Tibial artery (tissue), 4 donors: ENCODE results near the gene IFNL3.
"Not testable (repeated sequence)": the region's sequence is repeated elsewhere in the genome, so short reads cannot be mapped to it uniquely, and the experiment has no call there.

Source experiments
- DNase-seq, 2 donors: peaks; one replicate each; pipeline ENCODE4 v3.0.0-alpha.2; 2019
- H3K27ac ChIP-seq, 2 donors: fragments of 200-600 bp; sonication (generic) in 1 of 2; 1 replicate in 1 of 2; 2 replicates in 1 of 2; pipeline ENCODE4 v1.5.1; 2018 to 2019; ENCODE audit warnings: mild to moderate bottlenecking in 1 of 2
- H3K27me3 ChIP-seq, 2 donors: fragments of 200-600 bp; sonication (generic) in 1 of 2; one replicate each; pipeline versions ENCODE4 v1.5.1 to v1.6.0; 2016 to 2019
- H3K36me3 ChIP-seq, 3 donors: fragments of 200-600 bp; sonication (generic) in 2 of 3; one replicate each; pipeline ENCODE4 v1.5.1; 2016 to 2019; ENCODE audit warnings: mild to moderate bottlenecking in 2 of 3
- H3K4me1 ChIP-seq, 4 donors: fragments of 200-600 bp; sonication (generic) in 2 of 4; 1 replicate in 3 of 4; 2 replicates in 1 of 4; pipeline ENCODE4 v1.5.1; 2016 to 2019
- H3K4me3 ChIP-seq, 2 donors: fragments of 200-600 bp; sonication (generic) in 1 of 2; 1 replicate in 1 of 2; 2 replicates in 1 of 2; pipeline ENCODE4 v1.5.1; 2018 to 2019; ENCODE audit warnings: mild to moderate bottlenecking in 2 of 2
- H3K9me3 ChIP-seq, 3 donors: fragments of 200-600 bp; sonication (generic) in 1 of 3; one replicate each; pipeline ENCODE4 v1.5.1; 2016 to 2019
- intact Hi-C: fragments of 100-400 bp; cut with DNase I; formaldehyde crosslinking; loops from one replicate; pipeline ENCODE4 v1.15.0; 2023; ENCODE audit warnings: low total_unique reads
- TF ChIP-seq, protein P1 (sequence below), 2 experiments: fragments of 200-600 bp in 1 of 2; fragments of 450-650 bp in 1 of 2; IDR thresholded peaks; one replicate each; pipeline ENCODE4 v1.5.1; 2017 to 2019; ENCODE audit warnings: antibody characterized with exemption in 2 of 2, mild to moderate bottlenecking in 1 of 2, moderate library complexity in 1 of 2

The IFNL3 gene

DNA sequence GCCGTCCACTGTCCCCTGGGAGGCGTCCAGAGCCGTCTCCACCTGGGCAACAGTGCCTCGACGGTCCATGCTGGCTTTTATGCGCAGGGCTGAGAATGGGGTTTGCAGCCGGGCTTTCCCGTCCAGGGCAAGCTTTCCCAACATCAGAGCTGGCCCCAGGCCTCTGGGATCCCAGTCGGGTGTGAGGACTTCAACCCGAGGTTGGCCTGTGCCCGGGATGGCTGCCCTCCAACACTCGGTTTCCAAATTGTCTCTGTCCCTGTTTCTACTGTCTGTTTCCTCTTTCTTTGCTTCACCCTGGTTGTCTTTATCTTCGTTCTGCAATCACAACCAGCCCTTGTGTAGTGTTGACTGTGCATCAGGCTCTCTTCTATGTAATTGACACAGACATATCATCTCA lies 4.0 kb upstream of the IFNL3 start, which contains the start of gene IFNL4:
TSS of gene IFNL4 (minus strand) at position 51 of the 400 bp plus-strand sequence.
- Histone ChIP-seq H3K36me3 (no peaks in the 10 kb centered on the region), H3K27me3 (peaks cover 0 to 56% of the 10 kb centered on the region in 2 donors), H3K4me1 (peaks cover 0 to 13% (median 5%) of the 10 kb centered on the region in 4 donors), H3K9me3 (no peaks in the 10 kb centered on the region), H3K4me3 (no peak within 1 kb of the TSS), H3K27ac (no peak within 1 kb of the TSS)
- no peak for DNase-seq
- intact Hi-C loops, result no loop called here
- TF ChIP-seq, protein P1, sequence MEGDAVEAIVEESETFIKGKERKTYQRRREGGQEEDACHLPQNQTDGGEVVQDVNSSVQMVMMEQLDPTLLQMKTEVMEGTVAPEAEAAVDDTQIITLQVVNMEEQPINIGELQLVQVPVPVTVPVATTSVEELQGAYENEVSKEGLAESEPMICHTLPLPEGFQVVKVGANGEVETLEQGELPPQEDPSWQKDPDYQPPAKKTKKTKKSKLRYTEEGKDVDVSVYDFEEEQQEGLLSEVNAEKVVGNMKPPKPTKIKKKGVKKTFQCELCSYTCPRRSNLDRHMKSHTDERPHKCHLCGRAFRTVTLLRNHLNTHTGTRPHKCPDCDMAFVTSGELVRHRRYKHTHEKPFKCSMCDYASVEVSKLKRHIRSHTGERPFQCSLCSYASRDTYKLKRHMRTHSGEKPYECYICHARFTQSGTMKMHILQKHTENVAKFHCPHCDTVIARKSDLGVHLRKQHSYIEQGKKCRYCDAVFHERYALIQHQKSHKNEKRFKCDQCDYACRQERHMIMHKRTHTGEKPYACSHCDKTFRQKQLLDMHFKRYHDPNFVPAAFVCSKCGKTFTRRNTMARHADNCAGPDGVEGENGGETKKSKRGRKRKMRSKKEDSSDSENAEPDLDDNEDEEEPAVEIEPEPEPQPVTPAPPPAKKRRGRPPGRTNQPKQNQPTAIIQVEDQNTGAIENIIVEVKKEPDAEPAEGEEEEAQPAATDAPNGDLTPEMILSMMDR (IDR thresholded peaks at IDR 0.05), result no peak

DNA sequence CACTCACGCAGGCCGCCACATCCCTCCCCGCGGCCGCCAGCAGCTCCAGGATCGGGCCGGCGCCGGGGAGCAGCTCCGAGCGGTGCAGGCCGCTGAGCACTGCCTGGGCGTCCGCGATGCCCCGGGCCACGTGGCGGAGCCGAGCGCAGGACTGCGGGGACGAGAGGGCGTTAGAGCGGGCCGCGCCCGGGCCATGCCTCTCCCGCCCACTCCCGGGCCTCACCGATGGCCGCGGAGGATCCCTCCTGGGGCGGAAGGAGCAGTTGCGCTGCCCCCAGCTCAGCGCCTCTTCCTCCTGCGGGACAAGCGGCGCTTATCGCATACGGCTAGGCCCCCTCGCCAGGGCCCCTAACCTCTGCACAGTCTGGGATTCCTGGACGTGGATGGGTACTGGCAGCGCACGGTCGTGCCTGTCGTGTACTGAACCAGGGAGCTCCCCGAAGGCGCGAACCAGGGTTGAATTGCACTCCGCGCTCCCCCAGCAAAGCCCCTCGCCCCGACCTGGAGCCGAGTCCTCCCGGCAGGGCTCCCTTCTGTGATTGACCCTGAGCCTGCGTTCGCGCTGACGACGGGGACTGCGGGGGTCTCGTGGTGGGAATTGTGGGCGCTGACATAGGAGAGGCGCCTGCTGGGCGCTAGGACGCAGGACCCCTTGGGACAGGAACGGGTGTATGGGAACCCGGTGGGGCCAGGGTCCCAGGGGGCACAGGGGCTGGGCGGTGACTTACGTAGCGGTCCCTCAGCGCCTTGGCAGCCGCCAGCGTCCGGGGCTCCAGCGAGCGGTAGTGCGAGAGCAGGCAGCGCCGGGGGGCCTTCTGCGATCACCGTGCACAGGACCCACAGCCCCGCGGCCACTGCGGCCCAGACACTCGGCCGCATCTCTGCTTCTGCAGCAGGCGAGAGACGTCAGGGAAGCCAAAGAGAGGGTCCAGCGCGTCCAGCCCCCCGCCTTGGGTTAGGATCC lies 3.2 kb upstream of the IFNL3 start:
- Histone ChIP-seq H3K27me3 (peaks cover 0 to 60% of the 10 kb centered on the region in 2 donors), H3K36me3 (no peaks in the 10 kb centered on the region), H3K27ac (no peak overlapping the region), H3K4me3 (no peak overlapping the region), H3K9me3 (no peaks in the 10 kb centered on the region), H3K4me1 (peaks cover 0 to 13% (median 5%) of the 10 kb centered on the region in 4 donors)
- no peak for DNase-seq
- intact Hi-C loops, result no loop called here
- TF ChIP-seq, protein P1 (IDR thresholded peaks at IDR 0.05), result no peak

DNA sequence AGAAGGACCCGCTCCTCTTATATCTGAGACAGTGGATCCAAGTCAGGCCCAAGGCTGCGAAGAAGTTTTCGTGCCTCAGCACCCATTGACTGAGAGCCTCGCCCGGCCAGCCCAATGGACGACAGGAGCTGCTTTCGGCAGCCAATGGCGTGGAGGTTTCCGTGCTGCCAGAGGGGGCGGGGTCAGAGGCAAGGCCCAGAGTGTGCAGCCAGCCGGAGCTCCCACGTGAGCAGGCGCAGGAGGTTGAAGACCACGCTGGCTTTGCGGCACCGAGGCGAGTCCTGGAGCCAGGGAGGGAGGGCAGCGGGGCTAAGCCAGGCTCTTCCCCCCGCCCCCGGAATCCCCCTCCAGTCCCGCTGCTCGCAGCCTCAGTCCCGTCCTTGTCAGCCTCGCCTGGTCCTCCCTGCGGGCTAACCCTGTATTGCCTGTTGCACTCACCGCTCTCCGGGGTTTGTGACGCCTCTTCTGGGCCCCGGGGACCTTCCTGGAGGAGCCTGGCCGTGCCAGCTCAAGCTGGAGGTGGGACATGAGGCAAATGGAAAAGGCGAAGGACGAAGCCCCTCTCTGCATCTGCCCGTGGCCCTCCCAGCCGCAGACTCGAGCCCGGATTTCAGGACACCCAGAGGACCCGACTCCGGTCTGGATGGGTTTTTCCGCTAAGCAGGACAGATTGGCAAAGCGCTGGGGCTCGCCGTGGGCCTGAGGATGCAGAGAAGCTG lies 2.3 kb upstream of the IFNL3 start:
- peaks cover 0 to 13% (median 5%) of the 10 kb centered on the region in 4 donors for H3K4me1 ChIP-seq
- intact Hi-C loops, result no loop called here
- H3K9me3 ChIP-seq, result no peaks in the 10 kb centered on the region
- no peak overlapping the region for H3K27ac ChIP-seq
- H3K27me3 ChIP-seq, result peaks cover 0 to 60% of the 10 kb centered on the region in 2 donors
- no peak overlapping the region for H3K4me3 ChIP-seq
- DNase-seq, result no peak
- TF ChIP-seq, protein P1 (IDR thresholded peaks at IDR 0.05), result no peak
- H3K36me3 ChIP-seq, result no peaks in the 10 kb centered on the region

DNA sequence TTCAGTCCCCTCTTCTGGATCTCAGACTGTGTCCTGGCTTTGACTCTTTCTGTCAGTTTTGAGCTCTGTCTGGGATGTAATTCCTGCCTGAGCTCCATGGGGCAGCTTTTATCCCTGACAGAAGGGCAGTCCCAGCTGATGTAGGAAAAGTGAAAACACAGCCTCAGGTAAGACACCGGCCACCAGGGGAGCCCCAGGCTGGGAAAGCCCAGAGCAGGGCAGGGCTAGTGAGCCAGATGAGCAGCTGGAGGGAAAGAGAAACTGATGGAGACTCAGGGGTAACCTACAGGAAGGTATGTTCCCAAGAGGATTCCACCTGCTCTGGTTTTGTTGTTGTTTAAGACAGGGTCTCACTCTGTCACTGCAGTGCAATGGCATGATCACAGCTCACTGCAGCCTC lies 360 bp upstream of the IFNL3 start:
- Histone ChIP-seq H3K27me3 (peaks cover 0 to 55% of the 10 kb centered on the region in 2 donors), H3K4me1 (peaks cover 0 to 13% (median 5%) of the 10 kb centered on the region in 4 donors)
- H3K9me3 ChIP-seq, H3K4me3 ChIP-seq, DNase-seq, H3K36me3 ChIP-seq, H3K27ac ChIP-seq, intact Hi-C loops: not testable (repeated sequence)

DNA sequence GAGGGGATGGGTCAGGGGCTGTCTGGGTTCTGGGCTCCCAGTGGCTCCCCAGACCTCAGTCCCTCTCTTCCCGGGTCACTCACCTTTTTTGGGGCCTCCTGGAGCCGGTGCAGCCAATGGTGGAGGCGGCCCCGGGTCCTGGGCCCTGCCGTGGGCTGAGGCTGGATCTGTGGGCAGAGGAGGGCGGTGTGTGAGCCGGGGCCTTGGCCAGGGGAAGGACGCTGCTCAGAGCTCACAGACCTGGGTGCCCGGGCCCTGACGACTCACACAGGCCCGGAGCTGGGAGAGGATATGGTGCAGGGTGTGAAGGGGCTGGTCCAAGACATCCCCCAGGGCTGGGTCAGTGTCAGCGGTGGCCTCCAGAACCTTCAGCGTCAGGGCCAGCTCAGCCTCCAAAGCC lies 1.1 kb downstream of the IFNL3 start:
- Histone ChIP-seq H3K27me3 (peaks cover 0 to 44% of the 10 kb centered on the region in 2 donors), H3K4me1 (peaks cover 0 to 13% (median 5%) of the 10 kb centered on the region in 4 donors)
- intact Hi-C loops, H3K9me3 ChIP-seq, DNase-seq, H3K27ac ChIP-seq, H3K36me3 ChIP-seq, H3K4me3 ChIP-seq: not testable (repeated sequence)

DNA sequence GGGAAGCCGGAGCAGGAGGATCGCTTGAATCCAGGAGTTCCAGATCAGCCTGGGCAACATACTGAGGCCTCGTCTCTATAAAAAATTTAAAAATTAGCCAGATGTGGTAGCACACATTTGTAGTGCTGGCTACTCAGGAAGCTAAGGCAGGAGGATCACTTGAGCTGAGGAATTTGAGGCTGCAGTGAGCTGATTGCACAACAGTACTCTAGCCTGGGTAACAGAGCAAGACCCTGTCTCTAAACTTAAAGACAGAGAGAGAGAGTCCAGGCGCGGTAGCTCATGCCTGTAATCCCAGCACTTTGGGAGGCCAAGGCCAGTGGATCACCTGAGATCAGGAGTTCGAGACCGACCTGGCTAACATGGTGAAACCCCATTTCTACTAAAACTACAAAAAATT lies 4.4 kb downstream of the IFNL3 start:
- no peak for DNase-seq
- H3K27me3 ChIP-seq, result peaks cover 0 to 48% of the 10 kb centered on the region in 2 donors
- H3K36me3 ChIP-seq, result no peaks in the 10 kb centered on the region
- no peaks in the 10 kb centered on the region for H3K9me3 ChIP-seq
- intact Hi-C loops, result no loop called here
- H3K4me1 ChIP-seq, result no peaks in the 10 kb centered on the region
- TF ChIP-seq, protein P1 (IDR thresholded peaks at IDR 0.05), result no peak
- no peak overlapping the region for H3K27ac ChIP-seq
- H3K4me3 ChIP-seq, result no peak overlapping the region
